GM21825 (cell line): Measurements from ENCODE around the gene SLC17A7.

Experiments used
- ATAC-seq: cut with Tn5 transposase; IDR thresholded peaks from one replicate; pipeline ENCODE4 v1.9.1; 2021; ENCODE audit warnings: mild to moderate bottlenecking, moderate library complexity; ENCODE audit not compliant: unreplicated experiment

SLC17A7 gene

DNA sequence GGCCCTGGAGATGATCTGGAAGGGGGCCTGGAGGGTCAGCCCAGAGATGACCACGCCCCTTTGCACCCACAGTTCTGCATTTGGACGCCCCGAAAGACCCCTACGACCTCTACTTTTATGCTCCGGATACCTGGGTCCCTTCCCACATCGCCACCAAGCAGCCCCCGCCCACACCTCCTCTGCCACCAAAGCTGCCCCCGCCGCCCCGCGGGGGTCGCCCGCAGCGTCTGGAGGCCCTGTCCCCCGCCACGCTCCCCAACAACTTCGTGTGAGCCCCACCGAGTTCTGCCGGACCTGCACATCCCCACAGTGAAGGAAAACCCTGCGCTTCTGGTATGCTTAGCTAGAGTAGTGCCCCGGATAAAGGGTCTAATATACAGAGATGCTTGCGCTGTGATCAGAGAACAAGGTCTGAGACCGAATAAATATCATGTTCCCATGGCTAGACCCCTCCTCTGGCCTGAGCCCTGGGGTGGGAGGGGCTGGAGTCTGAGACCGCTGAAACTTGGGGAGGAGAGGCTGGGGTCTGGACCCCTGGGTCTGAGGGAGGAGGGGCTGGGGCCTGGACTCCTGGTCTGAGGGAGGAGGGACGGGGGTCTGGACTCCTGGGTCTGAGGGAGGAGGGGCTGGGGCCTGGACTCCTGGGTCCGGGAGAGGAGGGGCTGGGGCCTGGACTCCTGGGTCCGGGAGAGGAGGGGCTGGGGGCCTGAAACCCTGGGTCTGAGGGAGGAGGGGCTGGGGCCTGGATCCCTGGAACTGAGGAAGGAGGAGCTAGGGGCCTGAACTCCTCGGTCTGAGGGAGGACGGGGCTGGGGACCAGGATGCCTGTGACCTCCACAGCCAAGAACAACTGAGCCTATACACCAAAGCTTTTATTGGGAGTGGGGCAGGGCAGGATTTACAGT lies 12.5 kb downstream of the SLC17A7 start:
- ATAC-seq = no peak

DNA sequence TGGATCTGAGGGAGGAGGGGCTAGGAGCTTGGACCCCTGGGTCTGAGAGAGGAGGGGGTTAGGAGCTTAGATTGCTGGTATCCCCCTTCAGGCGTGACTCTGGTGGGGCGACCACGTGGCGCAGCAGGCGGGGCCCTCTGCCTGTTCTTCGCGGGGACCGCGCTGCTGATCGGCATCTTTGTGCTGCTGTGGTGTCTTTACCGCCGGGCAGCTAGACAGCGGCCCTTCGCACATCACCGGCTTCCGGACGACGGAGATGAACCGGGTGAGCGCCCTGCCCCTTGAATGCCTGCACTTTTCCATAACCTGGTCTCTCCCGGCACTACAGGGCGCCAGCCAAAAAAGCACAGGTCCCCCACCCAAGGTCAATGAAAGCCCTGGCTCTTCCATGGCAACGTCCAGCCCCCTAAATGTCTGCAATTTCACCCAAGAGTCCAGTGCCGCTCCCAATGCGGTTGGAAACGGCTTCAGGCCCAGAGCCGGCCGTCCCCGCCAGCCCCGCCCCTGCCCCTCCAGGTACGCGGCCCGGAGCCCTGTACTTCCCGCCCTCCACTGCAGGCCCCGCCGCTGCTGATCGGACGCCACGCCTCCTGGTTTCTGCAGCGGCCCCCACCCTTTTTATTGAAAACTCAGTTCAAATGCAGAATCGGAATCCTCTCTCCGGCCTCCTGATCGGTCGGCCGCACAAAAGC lies 13.3 kb downstream of the SLC17A7 start:
- no peak for ATAC-seq

DNA sequence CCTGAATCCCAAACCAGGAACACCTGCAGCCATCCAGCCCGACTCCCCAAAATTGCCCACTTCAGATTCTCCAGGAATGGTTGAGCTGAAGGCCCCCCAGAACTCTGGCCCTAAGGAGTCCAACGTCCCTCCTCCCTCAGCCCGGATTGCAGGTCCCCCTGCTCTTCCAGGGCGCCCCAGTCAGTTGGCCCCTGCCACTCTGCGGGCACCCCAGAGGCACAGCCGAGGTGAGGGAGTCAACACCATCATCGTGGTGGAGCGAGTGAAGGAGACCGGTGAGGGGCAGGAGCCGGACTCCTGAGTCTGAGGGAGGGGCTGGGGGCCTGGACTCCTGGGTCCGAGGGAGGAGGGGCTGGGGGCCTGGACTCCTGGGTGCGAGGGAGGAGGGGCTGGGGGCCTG lies 14.0 kb downstream of the SLC17A7 start:
- ATAC-seq = no peak

DNA sequence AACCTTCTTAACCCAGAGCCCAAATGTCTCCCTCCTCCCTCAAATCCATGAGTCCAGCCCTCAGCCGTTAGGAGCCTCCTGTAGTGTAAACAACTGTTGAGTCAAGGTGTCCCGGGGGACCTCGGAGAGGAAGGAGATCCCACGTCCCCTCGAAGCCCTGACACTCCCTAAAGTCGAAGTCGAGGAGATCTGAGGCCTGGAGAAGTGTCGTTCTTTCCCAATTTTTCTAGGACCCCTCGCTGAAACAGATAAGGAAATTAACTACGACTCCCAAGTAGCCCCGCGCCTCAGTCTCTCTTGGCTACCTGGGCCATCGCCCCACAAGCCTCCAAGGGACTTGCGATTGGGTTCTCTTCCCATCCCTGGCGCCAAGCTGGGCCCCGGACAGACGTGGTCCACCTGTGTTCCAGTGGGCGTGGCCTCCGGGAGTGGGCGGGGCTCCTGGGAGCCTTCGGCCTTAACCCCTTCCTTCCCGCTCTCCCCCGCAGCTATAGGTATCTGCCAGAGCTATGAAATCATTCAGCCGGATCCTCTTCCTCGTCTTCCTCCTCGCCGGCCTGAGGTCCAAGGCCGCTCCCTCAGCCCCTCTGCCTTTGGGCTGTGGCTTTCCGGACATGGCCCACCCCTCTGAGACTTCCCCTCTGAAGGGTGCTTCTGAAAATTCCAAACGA lies 15.3 kb downstream of the SLC17A7 start:
- no peak for ATAC-seq

DNA sequence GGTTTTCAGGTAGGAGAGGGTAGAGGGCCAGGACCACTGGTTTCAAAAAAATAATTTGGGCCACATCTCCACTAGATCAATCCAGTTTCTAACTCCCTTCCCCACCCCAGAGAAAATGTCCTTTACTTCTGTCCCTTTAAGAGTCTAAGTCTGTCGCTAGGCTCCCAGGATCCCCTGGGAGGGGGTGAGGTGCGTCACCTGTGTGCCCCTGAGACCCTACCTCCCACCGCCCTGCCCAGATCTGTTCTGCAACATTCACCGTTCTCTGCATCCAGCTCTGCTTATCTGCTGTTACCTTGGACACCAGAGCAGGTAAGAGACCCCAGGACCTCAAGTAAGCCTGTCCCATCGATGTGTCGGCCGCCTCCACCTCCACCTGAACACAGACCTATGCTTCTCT lies 16.1 kb downstream of the SLC17A7 start, which contains the start of gene GFY:
Gene GFY (plus strand): TSS at position 211 of the 400 bp plus-strand sequence. CDS start 1,043 bp downstream, outside the sequence.
- ATAC-seq = no peak

DNA sequence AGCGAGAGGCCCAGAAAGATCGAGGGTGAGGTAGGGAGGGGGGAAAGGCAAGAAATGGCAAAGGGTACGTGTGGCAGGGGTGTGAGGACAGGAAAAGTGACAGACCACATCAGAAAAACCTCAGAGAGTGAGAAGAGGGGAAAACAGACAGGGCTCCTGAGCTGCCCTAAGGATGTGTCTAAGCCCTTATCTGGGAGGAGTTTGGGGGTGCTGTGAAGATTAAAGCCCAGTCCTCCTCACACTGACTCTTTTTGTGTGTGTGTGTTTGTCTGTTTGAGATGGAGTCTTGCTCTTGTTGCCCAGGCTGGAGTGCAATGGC lies 17.4 kb downstream of the SLC17A7 start:
- no peak for ATAC-seq

DNA sequence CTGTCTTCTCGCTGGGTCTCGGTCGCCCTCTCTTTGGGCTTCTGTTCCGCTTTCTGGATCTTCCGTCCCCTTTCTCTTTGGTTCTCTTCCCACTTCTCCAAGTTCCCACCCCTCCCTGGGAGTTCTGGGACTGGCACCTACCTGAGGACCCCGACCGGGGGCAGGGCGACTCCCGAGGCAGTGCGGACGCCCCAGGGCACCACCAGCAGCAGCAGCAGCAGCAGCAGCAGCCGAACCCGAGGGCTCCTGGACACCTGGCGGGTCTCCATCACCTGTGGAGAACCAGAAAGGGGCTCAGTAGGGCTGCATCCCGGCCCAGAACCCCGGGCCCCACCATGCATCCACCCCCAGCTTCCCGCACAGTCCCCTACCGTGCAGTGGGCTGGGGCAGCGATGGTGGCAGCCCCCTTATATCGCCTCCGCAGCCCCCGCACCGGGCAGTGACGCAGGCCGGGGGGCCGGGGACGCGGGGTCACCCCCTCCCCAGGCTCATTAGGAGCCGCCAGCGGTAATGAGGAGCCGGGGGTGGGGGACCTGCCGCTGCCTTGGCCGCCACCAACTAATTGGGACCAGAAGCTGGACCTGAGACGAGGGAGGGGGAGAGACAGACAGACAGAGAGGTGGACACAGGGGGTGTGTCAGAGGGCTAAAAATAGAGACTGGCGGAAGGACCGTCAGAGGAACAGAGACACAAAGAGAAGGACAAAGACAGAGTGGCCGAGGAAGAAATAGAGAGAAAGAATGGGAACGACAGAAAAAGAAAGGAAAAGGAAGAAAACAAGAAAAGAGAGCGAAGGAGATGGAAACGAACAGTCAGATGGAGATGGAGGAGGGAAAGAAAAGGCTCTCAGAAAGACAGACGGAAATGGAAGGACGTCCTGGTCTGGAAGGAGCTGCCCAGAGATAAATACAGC lies 18.0 kb downstream of the SLC17A7 start, which contains the start of gene PTH2:
Gene PTH2 (minus strand): TSS at position 371 of the 914 bp plus-strand sequence. CDS start 102 bp downstream, at position 269.
- ATAC-seq = no peak

DNA sequence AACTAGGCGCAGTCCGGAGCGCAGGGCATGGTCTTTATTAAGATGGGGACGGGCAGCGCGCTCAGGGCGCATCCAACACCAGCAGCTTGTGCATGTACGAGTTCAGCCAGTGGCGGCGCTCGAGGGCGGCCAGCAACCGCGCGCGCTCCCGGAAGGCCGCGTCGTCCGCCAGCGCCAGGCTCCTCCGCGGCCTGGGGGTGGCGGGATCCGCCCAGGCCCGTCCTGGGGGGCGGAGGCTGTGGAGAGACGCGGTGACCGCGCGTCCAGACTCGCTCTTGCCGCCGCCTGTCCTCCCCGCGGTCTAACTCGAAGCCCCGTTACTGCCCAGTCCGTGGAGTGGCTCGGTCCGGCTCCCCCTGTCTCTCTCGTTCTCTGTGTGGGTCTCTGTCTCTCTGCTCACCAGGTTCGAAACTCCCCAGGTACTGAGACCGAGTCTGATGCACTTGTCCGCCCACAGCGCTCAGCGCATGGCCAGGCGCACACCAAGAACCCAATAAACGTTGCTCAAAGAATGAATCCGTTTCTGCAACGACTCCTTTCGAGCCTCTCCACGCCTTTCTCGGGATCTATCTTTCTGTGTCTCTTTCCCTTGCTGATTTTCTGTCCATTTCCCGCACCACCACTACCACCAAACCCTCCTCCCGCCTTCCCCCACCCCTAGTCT lies 18.8 kb downstream of the SLC17A7 start:
- no peak for ATAC-seq

DNA sequence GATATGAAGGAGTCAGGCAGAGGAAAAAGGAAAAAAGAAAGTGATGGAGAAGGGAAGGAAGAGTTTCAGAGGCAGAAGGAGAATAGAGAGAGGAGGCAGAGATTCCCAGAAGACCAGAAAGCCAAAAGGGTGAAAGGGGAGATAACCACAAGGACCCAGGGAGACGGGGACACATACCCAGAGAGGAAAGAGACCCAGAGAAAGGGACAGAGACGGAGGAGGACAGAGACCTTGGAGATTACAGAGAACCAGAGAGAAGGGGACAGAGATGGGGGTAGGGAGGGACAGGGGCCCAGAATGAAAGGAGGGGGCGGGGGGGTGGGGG lies 19.5 kb downstream of the SLC17A7 start:
- no peak for ATAC-seq

DNA sequence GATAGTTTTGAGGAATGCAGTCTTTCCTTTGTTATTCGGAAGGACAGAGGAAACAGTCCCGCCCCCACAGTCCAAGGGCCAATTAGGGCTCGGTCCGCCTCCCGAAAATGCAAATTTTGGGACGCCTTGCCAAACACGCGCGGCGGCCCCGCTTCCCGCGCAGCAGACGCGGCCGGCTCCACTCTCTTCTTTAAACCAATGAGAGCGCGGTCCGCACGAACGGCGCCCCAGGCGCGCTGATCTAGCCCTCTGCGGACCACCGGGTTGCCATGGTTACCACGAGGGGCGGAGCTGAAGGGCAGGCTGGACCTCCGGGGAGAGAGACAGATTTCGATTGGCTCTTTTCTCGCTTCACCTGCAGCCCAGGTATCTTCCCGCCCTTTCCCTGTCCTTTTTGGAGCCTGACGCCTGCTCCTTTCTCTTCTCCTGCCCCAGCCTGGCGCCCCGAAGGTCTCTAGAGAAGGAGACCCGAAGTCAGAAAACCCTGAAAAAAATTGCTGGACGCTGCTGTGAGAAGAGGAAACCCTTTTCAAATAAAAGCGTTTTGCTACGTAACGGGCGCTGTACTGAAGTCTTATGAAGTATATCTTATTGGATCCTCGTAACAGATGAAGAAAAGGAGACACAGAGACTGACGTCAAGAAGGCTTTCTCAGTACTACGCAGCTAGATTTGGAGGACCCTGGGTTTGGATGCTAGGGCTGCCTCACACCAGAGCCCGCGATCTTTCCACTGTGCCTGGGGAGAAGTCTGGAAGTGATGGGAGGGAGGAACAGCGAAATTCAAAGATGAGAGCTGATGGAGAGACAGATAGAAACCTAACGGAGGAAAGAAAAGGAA lies 20.1 kb downstream of the SLC17A7 start:
- ATAC-seq = no peak

DNA sequence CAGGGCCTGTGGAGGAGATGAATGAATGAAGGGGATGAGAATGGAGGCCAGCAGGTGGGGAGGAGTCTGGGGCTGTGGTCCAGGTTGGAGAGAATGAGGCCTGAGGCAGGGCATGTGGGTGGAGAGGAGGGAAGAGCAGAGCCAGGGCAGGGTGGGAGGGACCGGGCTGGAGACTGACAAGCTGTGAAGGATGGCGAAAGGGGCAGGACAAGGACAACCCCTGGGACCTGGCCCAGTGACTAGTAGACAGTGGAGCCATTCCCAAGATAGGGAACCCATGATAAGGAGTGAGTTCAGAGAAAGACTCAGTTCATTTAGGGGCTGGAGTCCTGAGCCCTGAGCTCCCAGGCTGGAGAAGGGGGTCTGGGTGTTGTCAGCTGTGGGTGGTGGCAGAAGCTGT lies 21.1 kb downstream of the SLC17A7 start:
- ATAC-seq = no peak

DNA sequence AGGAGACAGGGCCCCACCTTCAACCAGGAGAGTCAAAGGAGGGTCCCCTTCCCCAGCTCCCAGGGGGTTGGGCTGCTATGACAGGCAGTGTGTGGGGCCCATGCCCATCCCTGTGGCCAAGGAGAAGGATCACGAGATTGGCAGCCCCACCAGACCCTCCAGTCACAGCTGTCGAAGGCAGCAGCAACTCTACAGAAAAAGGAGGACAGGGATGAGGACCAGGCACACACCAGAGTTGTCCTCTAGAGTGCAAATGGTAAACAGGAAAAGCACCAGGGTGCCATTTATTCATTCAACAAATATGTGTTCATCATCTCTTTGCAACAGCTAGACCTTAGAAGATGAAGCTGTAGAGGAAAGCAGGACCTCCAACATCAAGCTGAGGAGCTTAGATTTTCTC lies 22.2 kb downstream of the SLC17A7 start:
- ATAC-seq = no peak

DNA sequence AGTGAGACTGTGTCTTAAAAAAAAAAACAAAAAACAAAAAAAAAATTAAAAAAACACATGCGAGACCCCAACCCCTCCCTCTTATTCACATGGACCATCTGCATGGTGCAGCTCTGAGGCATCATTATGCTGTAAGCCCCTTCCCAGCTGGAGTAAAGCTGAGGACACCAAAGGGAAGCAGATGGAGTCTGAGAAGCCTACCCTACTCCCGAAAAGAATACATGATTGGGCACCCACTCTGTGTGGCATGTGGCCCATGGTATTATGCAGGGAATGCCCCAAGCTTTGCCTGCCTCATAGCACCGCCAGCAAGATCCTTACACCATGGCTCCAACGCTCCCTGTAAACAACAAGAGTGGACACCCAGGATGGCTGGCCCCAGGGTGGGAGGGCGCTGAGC lies 22.8 kb downstream of the SLC17A7 start:
- ATAC-seq = no peak

DNA sequence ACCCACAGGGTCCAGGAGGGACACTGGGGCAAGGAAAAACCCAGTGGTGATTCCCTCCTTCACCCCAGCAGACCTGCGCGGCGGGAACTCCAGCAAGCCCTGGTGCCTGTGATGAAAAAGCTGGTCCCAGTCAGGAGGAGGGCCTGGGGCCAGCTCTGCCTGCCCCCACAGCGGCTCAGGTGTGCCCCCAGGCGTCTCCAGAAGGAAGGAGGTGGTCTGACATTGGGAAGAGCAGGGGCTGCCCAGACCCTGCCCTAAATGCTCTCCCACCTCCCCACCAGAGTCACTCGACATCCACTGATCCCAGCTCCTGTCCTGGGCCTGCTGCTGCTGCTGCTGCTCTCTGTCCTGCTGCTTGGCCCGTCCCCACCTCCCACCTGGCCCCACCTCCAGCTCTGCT lies 24.2 kb downstream of the SLC17A7 start:
- no peak for ATAC-seq

DNA sequence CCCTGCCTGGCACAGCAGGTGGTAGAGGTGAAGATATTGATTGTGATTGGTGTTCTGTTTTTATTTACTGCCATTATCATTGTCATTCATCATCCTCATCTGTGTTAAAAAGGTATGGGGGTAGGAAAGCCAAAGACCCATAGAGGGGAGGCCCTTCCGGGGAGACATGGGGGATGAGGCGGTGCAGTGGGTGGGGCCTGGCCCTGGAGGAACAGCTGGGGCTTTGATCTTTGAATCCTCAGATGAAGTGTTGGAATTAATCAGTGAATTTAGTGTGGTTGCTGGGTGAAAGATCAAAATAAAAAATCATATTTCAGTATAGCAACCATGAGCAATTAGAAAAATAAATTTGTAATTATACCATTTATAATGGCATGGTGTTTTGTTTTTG lies 25.5 kb downstream of the SLC17A7 start:
- no peak for ATAC-seq

DNA sequence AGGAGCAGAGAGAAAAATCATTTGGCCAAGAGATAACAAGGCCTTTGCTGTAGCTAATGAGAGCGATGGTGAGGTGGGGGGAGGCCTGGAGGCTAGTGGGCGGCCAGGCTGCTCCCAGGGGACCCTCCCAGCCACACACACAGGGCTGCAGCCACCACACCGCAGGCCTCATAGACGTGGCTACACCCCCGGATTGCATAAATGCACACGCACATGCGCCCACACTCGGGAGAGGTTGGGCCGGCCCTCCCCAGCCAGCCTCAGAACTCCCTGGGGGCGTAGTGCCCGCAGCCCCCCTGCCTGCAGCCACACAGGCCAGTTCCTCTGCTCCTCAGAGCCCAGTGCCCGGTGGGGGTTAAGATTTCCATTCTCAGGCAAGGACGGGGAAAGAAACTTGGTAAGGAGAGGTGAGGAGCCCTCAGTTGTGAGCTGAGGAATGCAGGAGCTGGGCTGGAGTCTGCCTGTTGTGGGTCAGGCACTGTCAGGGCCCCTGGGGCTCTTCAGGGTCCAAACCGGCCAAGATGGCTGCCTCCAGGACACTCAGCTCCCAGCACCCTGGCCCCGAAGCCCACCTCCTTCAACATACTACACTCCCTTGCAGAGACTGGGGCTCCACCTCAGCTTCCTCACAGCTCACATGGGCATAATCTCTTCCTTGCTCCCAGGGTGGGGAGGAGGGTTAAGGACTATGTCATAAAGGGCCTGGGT lies 26.1 kb downstream of the SLC17A7 start:
- no peak for ATAC-seq

DNA sequence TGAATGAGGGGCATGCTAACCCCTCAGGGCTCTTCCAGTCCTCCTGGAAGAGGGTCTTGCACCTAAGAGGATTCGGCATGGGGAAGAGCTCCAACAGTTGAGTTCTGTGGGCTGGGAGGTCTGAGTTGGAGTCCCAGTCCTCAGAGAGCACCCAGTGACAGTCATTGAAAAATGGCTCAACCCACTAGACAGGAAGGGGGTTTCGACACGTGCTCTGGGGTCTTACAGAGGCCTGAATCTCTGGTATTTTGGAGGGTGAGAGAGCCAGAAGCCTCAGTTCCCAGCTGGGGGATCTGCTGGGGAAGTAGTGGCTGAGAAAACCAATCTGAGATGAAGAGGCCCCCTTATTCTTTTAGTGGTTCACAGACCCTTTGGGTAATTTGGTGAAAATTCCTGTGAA lies 27.1 kb downstream of the SLC17A7 start:
- no peak for ATAC-seq

DNA sequence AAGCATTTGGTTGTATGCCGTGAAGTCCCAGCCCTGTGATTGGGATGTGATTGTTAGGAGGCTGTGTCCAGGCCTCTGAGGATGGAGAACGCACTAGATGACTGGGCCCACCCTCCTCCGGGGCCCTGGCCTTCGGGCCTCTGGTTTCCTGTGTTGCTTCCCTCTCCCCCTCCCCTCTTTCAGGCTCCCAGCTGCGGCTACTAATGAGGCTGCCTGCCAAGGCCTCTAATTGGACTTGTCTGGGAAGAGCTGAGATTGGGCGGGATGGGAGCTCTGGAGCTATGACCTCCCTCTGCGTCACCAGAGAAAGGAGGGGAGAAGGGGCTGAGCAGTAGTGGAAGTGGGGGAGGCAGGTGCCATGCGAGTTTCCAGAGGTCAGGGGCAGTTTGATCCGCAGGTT lies 28.0 kb downstream of the SLC17A7 start:
- no peak for ATAC-seq
